ACC112 (cell line): Measurements from ENCODE around the gene STRADB.
"Not testable (repeated sequence)": the region's sequence is repeated elsewhere in the genome, so short reads cannot be mapped to it uniquely, and the experiment has no call there.

Experiments
- H2AFZ ChIP-seq: fragments of 200-600 bp; sonication (generic); one replicate; pipeline ENCODE4 v1.6.0; 2017; ENCODE audit warnings: antibody characterized with exemption, low read length; ENCODE audit not compliant: unreplicated experiment
- H3K27ac ChIP-seq: fragments of 200-600 bp; sonication (generic); 2 replicates; pipeline ENCODE4 v1.5.1; 2014; ENCODE audit warnings: low read depth, mild to moderate bottlenecking, antibody characterized with exemption, low read length, moderate library complexity
- H3K27me3 ChIP-seq: fragments of 200-600 bp; sonication (generic); 2 replicates; pipeline ENCODE4 v1.6.1; 2014; ENCODE audit warnings: mild to moderate bottlenecking, antibody characterized with exemption, low read length, moderate library complexity, mixed read lengths; ENCODE audit not compliant: insufficient read depth
- H3K36me3 ChIP-seq: fragments of 200-600 bp; sonication (generic); 2 replicates; pipeline ENCODE4 v1.6.1; 2016; ENCODE audit warnings: mild to moderate bottlenecking, antibody characterized with exemption, low read length, moderate library complexity, mixed read lengths; ENCODE audit not compliant: insufficient read depth
- H3K4me1 ChIP-seq: fragments of 200-600 bp; sonication (generic); one replicate; pipeline ENCODE4 v1.6.1; 2016; ENCODE audit warnings: low read length, mixed read lengths; ENCODE audit not compliant: insufficient read depth, unreplicated experiment, control insufficient read depth
- H3K4me3 ChIP-seq: fragments of 200-600 bp; sonication (generic); 2 replicates; pipeline ENCODE4 v1.5.1; 2014; ENCODE audit warnings: mild to moderate bottlenecking, low read depth, low read length
- H3K79me2 ChIP-seq: fragments of 200-600 bp; sonication (generic); one replicate; pipeline ENCODE4 v1.6.0; 2016; ENCODE audit warnings: low read length; ENCODE audit not compliant: control insufficient read depth, unreplicated experiment, insufficient read depth

Gene STRADB

DNA sequence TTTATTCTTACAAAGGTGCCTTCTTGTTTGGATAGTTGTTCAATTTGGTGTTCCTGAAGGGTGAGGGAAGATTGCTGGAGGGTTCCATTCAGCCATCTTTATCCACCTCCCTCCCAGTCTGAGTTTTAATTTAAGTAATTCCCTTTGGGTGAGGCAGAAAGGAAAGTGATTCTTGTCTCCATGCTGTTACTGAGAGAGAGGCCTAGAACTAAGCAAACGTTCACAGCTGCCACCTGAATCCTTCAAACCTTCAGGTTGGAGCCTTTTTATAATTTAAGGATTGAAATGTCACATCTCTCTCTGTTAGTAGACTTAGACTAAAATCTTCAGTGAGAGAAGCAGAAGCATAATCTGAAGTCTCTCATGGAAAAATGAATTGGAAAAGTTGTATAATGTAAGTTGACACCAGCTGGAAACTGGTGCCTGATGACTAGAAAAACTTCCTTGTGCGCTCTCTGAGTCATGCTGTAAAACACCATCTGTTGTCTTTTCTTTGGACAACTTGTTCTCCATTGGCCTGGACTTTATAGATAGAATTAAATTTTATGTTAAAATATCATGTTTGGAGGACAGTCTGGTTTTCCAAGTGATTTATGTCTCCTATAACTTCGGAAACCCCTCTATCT lies 14.6 kb downstream of the STRADB start:
- H3K79me2 ChIP-seq: no peaks in the 10 kb centered on the region
- no peaks in the 10 kb centered on the region for H3K27me3 ChIP-seq
- H3K4me1 ChIP-seq: peaks cover 40% of the 10 kb centered on the region
- peak overlapping the region; percentile 72 for H2AFZ ChIP-seq
- peak overlapping the region; percentile 18; the same call in 1 of the 2 replicates for H3K4me3 ChIP-seq
- peak overlapping the region; percentile 78 for H3K27ac ChIP-seq
- peaks cover 27% of the 10 kb centered on the region for H3K36me3 ChIP-seq

DNA sequence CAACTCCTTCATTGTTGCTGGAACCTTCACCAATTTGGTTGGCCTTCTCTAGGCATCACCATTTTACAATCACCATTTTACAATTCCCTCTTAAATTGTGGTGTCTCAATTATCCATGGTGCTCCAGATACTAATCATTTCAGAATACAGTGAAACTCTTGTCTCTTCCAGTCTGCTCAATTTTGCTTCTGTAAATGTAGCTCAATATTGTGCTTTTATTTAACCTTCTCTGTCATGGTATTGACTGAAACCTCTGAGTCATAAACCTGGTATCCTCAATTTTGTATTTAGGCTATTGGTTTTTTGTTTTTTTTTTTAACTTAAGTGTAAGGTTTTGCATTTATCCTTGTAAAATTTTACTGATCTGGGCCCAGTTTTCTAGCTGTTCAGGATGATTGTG lies 16.1 kb downstream of the STRADB start:
- Histone ChIP-seq H3K4me1 (peaks cover 55% of the 10 kb centered on the region), H3K79me2 (no peaks in the 10 kb centered on the region), H3K27ac (no peak overlapping the region), H2AFZ (no peak overlapping the region), H3K36me3 (peaks cover 15% of the 10 kb centered on the region), H3K4me3 (no peak overlapping the region), H3K27me3 (no peaks in the 10 kb centered on the region)

DNA sequence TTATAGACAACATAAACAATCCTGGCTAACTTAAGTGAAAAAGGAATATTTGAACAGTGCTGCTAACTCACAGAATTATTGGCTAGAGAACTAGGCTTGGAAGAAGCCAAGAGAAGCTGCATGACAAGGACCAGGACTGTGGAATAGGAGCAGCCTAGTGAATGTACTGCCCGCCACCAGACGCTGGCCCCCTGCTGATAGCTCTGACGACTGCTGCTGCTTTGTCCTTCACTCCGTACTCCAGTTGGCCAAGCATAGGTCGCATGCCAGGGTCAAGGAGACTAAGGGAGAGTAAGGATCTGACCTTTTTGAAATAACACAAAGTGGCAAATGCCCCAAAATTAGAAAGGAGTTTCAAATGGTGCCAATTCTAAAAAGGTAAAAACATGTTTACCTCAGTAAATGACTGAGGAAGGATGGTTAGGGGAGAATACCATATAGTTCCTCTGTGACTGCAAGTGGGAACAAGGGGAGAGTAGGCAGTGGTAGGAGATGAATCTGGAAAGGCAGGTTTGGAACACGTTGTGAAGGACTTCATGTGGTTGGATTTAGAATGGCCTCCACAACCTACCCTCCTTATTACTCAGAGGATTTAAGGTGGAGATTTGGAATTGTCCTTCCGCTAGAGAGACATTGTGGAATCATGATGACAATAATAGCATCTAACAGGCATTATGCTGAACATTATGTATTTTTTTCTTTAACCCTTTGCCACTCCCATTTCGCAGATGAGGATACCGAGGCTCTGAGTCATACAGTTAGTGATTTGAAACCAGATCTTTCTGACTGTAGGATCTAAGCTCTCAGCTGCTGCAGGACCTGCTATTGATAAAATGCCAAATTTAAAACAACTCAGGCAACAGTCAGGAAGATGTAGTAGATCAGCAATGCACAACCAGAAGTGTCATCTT lies 19.5 kb downstream of the STRADB start:
- Histone ChIP-seq H3K4me3 (no peak overlapping the region; the same call in 1 of the 2 replicates), H3K27me3 (no peaks in the 10 kb centered on the region), H2AFZ (no peak overlapping the region), H3K79me2 (no peaks in the 10 kb centered on the region), H3K27ac (peak overlapping the region; percentile 77), H3K36me3 (peaks cover 30% of the 10 kb centered on the region), H3K4me1 (peaks cover 46% of the 10 kb centered on the region)

DNA sequence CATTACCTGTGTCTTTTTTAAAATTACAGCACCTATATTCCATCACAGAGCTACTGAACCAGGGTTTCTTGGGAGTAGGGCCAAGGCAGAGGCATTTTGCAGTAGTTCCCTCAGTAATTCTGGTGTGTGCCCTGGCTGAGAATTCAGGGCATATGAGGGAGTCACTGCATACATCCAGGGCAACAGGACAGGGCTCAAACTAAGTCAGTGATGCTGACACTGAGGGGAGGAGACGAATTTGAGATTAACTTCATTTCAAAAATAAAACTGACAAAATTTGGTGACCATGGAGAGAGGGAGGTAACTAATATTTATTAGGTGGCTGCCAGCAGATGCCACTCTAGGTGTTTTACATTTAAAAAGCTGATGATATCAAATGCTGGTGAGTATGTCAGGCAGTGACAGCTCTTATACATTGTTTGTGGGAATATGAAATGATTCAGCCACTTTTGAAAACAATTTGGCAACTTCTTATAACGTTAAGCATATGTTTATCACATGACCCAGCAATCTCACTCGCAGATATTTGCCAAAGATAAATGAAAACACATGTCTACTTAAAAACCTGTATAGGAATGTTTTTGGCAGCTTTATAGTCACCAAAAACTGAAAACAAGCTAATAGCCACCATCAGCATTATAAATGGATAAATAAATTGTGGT lies 20.3 kb downstream of the STRADB start:
- H3K27me3 ChIP-seq: no peaks in the 10 kb centered on the region
- H3K4me1 ChIP-seq: peaks cover 39% of the 10 kb centered on the region
- peak overlapping the region; percentile 46 for H2AFZ ChIP-seq
- peak overlapping the region; percentile 24; the same call in 1 of the 2 replicates for H3K4me3 ChIP-seq
- H3K36me3 ChIP-seq: peaks cover 31% of the 10 kb centered on the region
- no peaks in the 10 kb centered on the region for H3K79me2 ChIP-seq
- peak overlapping the region; percentile 77 for H3K27ac ChIP-seq

DNA sequence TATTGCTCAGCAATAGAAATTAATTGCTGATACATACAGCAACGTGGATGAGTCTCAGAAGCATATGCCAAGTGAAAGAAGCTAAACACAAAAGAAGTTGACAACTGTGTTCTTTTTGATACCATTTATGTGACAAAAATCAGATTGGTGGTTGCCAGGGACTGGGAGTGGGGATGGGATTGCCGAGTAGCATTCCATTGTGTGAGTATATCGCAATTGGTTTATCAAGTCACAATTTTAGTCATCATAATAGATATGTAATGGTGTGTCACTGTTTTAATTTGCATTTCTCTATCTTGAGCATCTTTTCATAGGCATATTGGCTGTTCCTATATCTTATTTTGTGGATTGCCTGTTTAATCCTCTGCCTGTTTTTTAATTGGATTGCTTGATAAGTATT lies 20.9 kb downstream of the STRADB start:
- Histone ChIP-seq H3K79me2 (no peaks in the 10 kb centered on the region), H3K4me3 (peak overlapping the region; percentile 24; the same call in 1 of the 2 replicates), H2AFZ (peak overlapping the region; percentile 46), H3K27ac (peak overlapping the region; percentile 77), H3K36me3 (peaks cover 31% of the 10 kb centered on the region), H3K27me3 (no peaks in the 10 kb centered on the region), H3K4me1 (peaks cover 33% of the 10 kb centered on the region)

DNA sequence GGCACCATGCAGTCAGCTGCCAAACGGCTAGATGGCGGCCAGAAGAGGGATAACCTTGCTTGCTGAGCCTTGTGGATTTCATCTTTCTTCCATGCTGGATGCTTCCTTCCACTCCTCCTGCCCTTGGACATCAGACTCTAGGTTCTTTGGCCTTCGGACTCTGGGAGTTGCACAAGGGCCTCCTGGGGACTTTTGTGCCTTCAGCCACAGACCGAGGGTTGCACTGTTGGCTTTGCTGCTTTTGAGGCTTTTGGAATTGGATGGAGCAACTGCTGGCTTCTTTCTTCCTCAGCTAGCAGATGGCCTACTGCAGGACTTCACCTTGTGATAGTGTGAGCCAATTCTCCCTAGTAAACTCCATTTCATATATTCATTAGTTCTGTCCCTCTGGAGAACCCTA lies 31.0 kb downstream of the STRADB start:
- no peak overlapping the region for H2AFZ ChIP-seq

DNA sequence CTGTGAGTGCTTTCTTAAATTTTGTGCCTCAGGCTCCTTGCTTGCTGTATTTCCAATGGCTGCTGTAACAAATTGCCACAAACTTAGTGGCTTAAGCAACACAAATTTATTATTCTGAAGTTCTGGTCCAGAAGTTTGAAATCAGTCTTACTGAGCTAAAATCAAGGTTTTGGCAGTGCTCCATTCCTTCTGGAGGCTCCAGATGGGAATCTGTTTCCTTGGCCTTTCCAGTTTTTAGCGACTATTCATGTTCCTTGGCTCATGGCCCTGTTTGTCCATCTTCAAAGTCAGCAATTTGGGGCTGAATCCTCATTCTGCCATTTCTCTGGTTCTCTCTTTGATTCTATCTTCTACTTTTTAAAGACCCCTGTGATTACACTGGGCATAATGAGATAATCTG lies 31.8 kb downstream of the STRADB start:
- H3K4me3 ChIP-seq: no peak overlapping the region
- H3K79me2 ChIP-seq: no peaks in the 10 kb centered on the region
- peaks cover 11% of the 10 kb centered on the region; the same call in 1 of the 2 replicates for H3K36me3 ChIP-seq
- H3K27ac ChIP-seq: no peak overlapping the region
- no peaks in the 10 kb centered on the region for H3K27me3 ChIP-seq
- H3K4me1 ChIP-seq: no peaks in the 10 kb centered on the region
- no peak overlapping the region for H2AFZ ChIP-seq

More for the DNA sequence above, 31.0 kb downstream of the STRADB start:
- Histone ChIP-seq H3K27ac (no peak overlapping the region), H3K36me3 (peaks cover 15% of the 10 kb centered on the region), H3K79me2 (no peaks in the 10 kb centered on the region), H3K27me3 (no peaks in the 10 kb centered on the region), H3K4me1 (no peaks in the 10 kb centered on the region), H3K4me3 (no peak overlapping the region)

DNA sequence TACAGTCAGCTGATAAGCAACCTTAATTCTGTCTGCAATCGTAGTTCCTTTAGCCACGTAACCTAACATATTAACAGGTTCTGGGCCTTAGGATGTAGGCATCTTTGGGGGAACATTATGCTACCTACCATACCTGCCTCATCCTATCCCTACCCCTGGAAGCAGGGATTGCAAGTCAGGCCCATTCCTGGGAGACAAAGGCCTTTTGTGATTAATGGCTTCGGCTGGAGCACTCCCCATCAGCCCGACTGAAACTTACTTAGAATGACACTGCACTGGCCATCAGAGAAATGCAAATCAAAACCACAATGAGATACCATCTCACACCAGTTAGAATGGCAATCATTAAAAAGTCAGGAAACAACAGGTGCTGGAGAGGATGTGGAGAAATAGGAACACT lies 32.2 kb downstream of the STRADB start:
- not testable (repeated sequence) for H3K27me3 ChIP-seq, H2AFZ ChIP-seq, H3K4me3 ChIP-seq, H3K4me1 ChIP-seq, H3K79me2 ChIP-seq, H3K27ac ChIP-seq
- H3K36me3 ChIP-seq: peaks cover 11% of the 10 kb centered on the region; the same call in 1 of the 2 replicates

DNA sequence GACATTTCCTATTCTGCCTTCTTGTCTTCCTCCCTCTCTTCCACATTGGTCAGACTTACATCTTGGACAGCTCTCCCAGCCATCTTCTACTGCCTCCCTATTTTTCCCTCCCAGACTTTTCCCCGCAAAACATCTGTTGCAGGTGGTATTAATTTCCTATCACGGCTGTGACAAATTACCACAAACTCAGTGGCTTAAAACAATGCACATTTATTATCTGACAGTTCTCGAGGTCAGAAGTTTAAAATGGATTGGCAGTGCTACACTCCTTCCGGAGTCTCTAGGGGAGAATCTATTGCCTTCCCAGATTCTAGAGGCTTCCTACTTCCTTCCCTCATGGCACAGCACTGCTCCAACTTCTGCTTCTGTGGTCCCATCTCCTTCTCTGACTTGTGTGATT lies 33.3 kb downstream of the STRADB start:
- Histone ChIP-seq H3K79me2 (no peaks in the 10 kb centered on the region), H3K4me1 (no peaks in the 10 kb centered on the region), H3K27me3 (no peaks in the 10 kb centered on the region), H3K36me3 (peaks cover 11% of the 10 kb centered on the region; the same call in 1 of the 2 replicates), H3K4me3 (no peak overlapping the region), H2AFZ (no peak overlapping the region), H3K27ac (no peak overlapping the region)

DNA sequence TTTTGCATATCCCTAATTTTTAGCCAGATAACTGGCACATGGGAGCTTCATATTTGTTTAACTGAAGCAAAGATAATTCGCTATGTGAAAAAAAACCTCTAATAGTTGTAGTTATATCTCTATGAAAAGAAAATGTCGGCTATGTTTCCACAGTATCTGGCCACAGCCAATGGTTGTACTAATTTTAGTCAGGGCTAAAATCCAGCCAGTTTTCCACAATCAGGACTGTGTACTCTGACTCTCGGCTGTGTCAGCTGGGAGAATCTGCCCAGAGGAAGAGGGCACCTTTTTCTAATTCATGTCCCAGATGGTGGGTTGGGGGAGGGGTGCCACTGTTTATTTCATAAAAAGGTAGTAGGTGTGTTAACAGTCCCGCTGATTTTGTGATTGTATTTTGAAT lies 38.8 kb downstream of the STRADB start:
- Histone ChIP-seq H3K4me3 (no peak overlapping the region), H3K4me1 (no peaks in the 10 kb centered on the region), H3K36me3 (no peaks in the 10 kb centered on the region), H3K27ac (no peak overlapping the region), H3K79me2 (no peaks in the 10 kb centered on the region), H2AFZ (no peak overlapping the region), H3K27me3 (no peaks in the 10 kb centered on the region)
